ENCODE results near the gene SMG6. TPM values are rescaled to one million over a fixed set of nuclear protein-coding genes. Genes with fewer than 3 reads are reported as not detected.

SMG6 gene
- total and polyA plus RNA-seq, 7 experiments from 2014 or later: 8.6 to 65.3 (median 52.7) TPM

DNA sequence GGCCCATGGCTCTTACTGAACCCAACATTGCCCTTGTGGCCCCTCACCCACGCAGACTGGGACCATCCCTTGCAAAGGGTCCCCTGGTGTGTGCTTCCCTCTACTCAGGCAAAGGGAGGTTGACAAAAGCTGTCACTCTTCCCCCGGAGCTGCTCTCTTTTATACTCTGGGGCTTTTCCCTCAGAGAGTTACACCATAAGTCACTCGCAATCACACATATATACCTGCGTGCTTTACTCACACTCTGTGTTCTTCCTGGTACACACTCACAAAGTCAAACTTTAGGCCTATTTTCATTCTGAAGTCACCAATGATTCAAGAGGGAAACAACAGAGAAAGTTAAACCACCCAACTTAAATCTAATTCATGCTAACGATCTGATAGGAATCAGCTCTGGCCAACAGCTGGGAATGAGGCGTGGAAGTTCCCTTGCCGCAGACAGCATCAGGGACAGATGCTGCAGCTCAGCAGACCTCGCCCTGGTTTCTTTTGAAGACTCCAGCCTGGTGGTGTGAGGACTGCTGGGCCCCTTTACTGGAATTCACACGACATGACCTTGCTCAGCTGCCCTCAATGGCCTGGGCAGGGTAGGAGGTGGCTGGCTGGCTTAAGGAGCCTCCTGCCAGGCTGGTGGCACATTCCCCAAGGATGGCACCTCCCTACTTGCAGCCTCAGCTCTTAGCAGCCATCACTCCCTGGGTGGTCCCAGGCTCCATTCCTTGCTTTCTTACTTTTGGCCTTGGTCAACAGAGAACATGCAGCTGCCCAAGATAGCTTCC is 221.4 kb downstream of the SMG6 start:
- DNase-seq (no peak), ATAC-seq (no peak)
- H3K27ac Mint-ChIP-seq: peak overlapping the region in 1 of 9 donors; percentile 20
- no peak overlapping the region for H3K27ac ChIP-seq (ENCODE audit: low read depth, low read length)
- H3K4me1 ChIP-seq (ENCODE audit: control insufficient read depth in 2 of 2, insufficient read depth in 2 of 2, low read length in 2 of 2): peaks cover under 1% of the 10 kb centered on the region in 2 donors
- no peaks in the 10 kb centered on the region for H3K9me3 Mint-ChIP-seq
- H3K27me3 ChIP-seq (ENCODE audit: control insufficient read depth in 2 of 2, insufficient read depth in 2 of 2, low read length in 2 of 2): no peaks in the 10 kb centered on the region
- peaks cover 5 to 87% (median 11%) of the 10 kb centered on the region in 3 experiments for H3K36me3 ChIP-seq (ENCODE audit: control insufficient read depth in 2 of 3, insufficient read depth in 3 of 3, low read length in 3 of 3)
- no peak overlapping the region for H3K4me3 Mint-ChIP-seq
- POLR2A ChIA-PET: interaction anchor here (0.6 kb wide), 1 partner anchor 185 kb away, joined by 3 read pairs; no protein-coding TSS in a partner anchor
- CTCF ChIA-PET: interaction anchor here (0.5 to 1.0 kb wide), 2 partner anchors 28 to 430 kb away, joined by 3 to 4 read pairs; partner anchors contain the start of gene HIC1
- peaks cover 0 to 53% (median 10%) of the 10 kb centered on the region in 7 donors for H3K4me1 Mint-ChIP-seq
- intact Hi-C loops (cut with micrococcal nuclease): no loop called here
- H3K36me3 Mint-ChIP-seq: peaks cover 33 to 87% (median 52%) of the 10 kb centered on the region in 5 donors
- no peaks in the 10 kb centered on the region for H3K9me3 ChIP-seq (ENCODE audit: control insufficient read depth in 2 of 3, low read length in 3 of 3)
- no peak overlapping the region for H3K4me3 ChIP-seq (ENCODE audit: low read length)
- no peaks in the 10 kb centered on the region for H3K27me3 Mint-ChIP-seq

GRCh38 chr17:2081564-2081963 is 222.0 kb downstream of the SMG6 start:
- H3K27me3 ChIP-seq (ENCODE audit: control insufficient read depth in 2 of 2, insufficient read depth in 2 of 2, low read length in 2 of 2): no peaks in the 10 kb centered on the region
- peak overlapping the region in 2 of 9 donors; percentile 20 for H3K27ac Mint-ChIP-seq
- no peaks in the 10 kb centered on the region for H3K9me3 ChIP-seq (ENCODE audit: control insufficient read depth in 2 of 3, low read length in 3 of 3)
- H3K4me1 Mint-ChIP-seq: peaks cover 0 to 49% (median 4%) of the 10 kb centered on the region in 7 donors
- intact Hi-C loops (cut with micrococcal nuclease): no loop called here
- H3K27ac ChIP-seq (ENCODE audit: low read depth, low read length): no peak overlapping the region
- H3K36me3 Mint-ChIP-seq: peaks cover 33 to 85% (median 52%) of the 10 kb centered on the region in 5 donors
- H3K36me3 ChIP-seq (ENCODE audit: control insufficient read depth in 2 of 3, insufficient read depth in 3 of 3, low read length in 3 of 3): peaks cover 5 to 92% (median 11%) of the 10 kb centered on the region in 3 experiments
- no peak overlapping the region for H3K4me3 ChIP-seq (ENCODE audit: low read length)
- DNase-seq: no peak
- no peaks in the 10 kb centered on the region for H3K9me3 Mint-ChIP-seq
- no peak for ATAC-seq
- no peaks in the 10 kb centered on the region for H3K27me3 Mint-ChIP-seq
- no peak overlapping the region for H3K4me3 Mint-ChIP-seq
- H3K4me1 ChIP-seq (ENCODE audit: control insufficient read depth in 2 of 2, insufficient read depth in 2 of 2, low read length in 2 of 2): no peaks in the 10 kb centered on the region
- ChIA-PET CTCF (no interaction called here), POLR2A (no interaction called here)

DNA sequence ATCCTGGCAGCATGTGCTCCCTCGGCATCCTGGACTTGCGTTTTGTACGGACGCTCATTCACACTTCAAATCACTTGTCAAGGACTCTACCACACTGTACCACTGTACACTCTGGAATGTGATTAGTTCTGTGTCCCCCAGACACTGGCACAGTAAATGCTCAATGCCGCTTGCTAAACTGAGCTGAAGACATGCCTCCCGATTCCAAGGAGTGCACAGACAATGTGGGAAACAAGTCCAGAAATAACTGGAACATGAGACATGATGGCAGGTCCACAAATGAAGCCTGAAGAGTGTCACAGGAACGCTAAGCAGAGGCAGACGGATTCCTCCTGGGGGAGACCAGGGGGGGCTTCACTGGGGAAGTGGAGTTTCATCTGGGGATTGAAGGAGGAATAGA is 226.5 kb downstream of the SMG6 start:
- no peak for ATAC-seq
- Mint-ChIP-seq H3K27me3 (no peaks in the 10 kb centered on the region), H3K4me1 (peaks cover 0 to 38% (median 0%) of the 10 kb centered on the region in 7 donors), H3K27ac (peak overlapping the region in 1 of 9 donors; percentile 2), H3K36me3 (peaks cover 27 to 72% (median 50%) of the 10 kb centered on the region in 5 donors), H3K4me3 (no peak overlapping the region), H3K9me3 (peaks cover 0 to 2% (median 0%) of the 10 kb centered on the region in 11 donors)
- H3K27ac ChIP-seq (ENCODE audit: low read depth, low read length): no peak overlapping the region
- no peaks in the 10 kb centered on the region for H3K4me1 ChIP-seq (ENCODE audit: control insufficient read depth in 2 of 2, insufficient read depth in 2 of 2, low read length in 2 of 2)
- H3K9me3 ChIP-seq (ENCODE audit: control insufficient read depth in 2 of 3, low read length in 3 of 3): no peaks in the 10 kb centered on the region
- H3K4me3 ChIP-seq (ENCODE audit: low read length): no peak overlapping the region
- intact Hi-C loops (cut with micrococcal nuclease): no loop called here
- POLR2A ChIA-PET: no interaction called here
- CTCF ChIA-PET: no interaction called here
- peaks cover 5 to 69% (median 18%) of the 10 kb centered on the region in 3 experiments for H3K36me3 ChIP-seq (ENCODE audit: control insufficient read depth in 2 of 3, insufficient read depth in 3 of 3, low read length in 3 of 3)
- DNase-seq: no peak
- H3K27me3 ChIP-seq (ENCODE audit: control insufficient read depth in 2 of 2, insufficient read depth in 2 of 2, low read length in 2 of 2): no peaks in the 10 kb centered on the region

DNA sequence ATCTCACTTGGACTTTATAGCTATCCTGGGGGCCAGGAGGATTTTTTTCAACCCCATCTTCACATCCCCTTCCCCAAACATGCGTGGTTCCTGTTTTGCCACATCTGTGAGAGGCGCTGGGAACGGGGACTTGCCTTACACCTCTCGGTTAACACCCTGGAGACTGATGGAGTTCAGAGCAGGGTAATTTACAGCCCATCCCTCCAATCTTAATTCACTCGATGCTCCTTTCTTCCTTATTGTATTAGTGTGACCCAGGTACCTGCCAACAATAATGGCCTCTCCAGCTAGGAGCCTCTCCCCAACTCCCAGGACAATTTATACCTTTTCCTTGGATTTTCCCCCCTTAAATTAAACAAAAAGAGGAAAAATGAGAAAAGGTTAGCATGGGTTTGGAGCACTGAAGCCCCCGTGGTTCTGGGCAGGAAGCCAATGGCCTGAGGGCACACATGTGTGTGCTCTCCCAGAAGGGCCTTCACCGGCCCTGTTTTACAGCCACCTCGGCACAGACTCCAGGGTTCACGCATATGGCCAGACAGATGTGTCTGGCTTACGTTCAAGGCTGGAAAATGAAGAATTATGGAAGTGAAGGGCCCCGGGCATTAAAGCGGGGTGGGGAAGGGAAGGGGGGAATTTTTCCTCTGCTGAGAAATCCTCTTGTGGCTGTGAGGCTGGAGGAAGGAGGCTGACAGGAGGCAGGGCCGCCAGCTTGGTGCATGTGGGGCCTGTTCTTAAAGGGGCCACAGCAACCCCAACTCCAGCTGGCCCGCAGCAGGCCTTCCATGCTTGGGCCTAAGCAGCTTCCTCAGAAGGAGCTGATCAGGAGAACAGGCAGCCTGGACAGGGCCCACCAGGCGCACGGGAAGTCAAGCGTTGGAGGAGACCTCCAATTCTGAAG is 227.2 kb downstream of the SMG6 start:
- H3K27me3 Mint-ChIP-seq: no peaks in the 10 kb centered on the region
- Histone ChIP-seq H3K27ac (ENCODE audit: low read depth, low read length) (no peak overlapping the region), H3K4me3 (ENCODE audit: low read length) (no peak overlapping the region), H3K36me3 (ENCODE audit: control insufficient read depth in 2 of 3, insufficient read depth in 3 of 3, low read length in 3 of 3) (peaks cover 5 to 69% (median 13%) of the 10 kb centered on the region in 3 experiments), H3K9me3 (ENCODE audit: control insufficient read depth in 2 of 3, low read length in 3 of 3) (no peaks in the 10 kb centered on the region), H3K4me1 (ENCODE audit: control insufficient read depth in 2 of 2, insufficient read depth in 2 of 2, low read length in 2 of 2) (no peaks in the 10 kb centered on the region), H3K27me3 (ENCODE audit: control insufficient read depth in 2 of 2, insufficient read depth in 2 of 2, low read length in 2 of 2) (no peaks in the 10 kb centered on the region)
- ATAC-seq (no peak), DNase-seq (no peak)
- intact Hi-C loops (cut with micrococcal nuclease): no loop called here
- peaks cover 0 to 2% (median 0%) of the 10 kb centered on the region in 11 donors for H3K9me3 Mint-ChIP-seq
- CTCF ChIA-PET: interaction anchor here (1.2 kb wide), 1 partner anchor 14 kb away, joined by 3 read pairs; no protein-coding TSS in a partner anchor
- POLR2A ChIA-PET: no interaction called here
- H3K4me1 Mint-ChIP-seq: peaks cover 0 to 37% (median 0%) of the 10 kb centered on the region in 7 donors
- no peak overlapping the region for H3K4me3 Mint-ChIP-seq
- H3K27ac Mint-ChIP-seq: no peak overlapping the region
- H3K36me3 Mint-ChIP-seq: peaks cover 24 to 72% (median 47%) of the 10 kb centered on the region in 5 donors

DNA sequence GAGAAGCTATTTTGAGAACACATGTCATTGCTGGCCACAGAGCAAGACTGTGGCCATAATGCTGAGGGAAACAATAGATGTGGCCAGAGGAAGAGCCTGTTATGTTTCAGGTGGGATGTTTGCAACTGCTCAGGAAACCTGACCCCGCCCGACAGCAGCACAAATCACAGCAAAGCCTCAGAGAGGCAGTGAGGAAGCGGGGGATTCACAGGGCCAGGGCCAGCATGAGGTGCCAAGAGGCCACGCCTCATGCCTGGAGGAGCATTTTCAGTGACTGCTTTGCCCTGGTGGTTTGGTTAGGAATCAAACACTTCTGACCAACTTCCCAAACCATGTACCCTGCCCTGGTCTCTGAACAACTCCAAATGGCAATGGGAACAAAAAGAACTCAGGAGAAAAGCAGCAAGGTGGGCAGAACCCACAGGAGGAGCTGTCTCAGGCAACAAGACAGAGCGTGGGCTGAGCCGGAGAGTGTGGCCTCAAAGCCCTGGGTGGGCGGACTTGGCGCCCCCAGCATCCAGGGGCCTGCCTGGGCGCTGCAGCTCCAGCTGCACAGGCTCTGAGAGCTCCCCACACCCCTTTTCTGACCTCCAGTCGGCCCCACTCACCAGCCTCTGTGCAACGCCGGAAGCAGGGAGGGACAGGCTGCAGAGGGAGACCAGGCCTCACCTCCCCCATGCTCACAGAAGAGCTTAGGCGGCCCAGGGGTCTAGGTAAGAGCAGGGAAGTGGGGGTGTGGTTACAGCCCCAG is 228.1 kb downstream of the SMG6 start:
- Histone ChIP-seq H3K27me3 (ENCODE audit: control insufficient read depth in 2 of 2, insufficient read depth in 2 of 2, low read length in 2 of 2) (no peaks in the 10 kb centered on the region), H3K9me3 (ENCODE audit: control insufficient read depth in 2 of 3, low read length in 3 of 3) (no peaks in the 10 kb centered on the region), H3K4me3 (ENCODE audit: low read length) (no peak overlapping the region), H3K27ac (ENCODE audit: low read depth, low read length) (no peak overlapping the region), H3K4me1 (ENCODE audit: control insufficient read depth in 2 of 2, insufficient read depth in 2 of 2, low read length in 2 of 2) (peaks cover 0 to 6% of the 10 kb centered on the region in 2 donors), H3K36me3 (ENCODE audit: control insufficient read depth in 2 of 3, insufficient read depth in 3 of 3, low read length in 3 of 3) (peaks cover 0 to 69% (median 9%) of the 10 kb centered on the region in 3 experiments)
- H3K36me3 Mint-ChIP-seq: peaks cover 28 to 74% (median 49%) of the 10 kb centered on the region in 5 donors
- H3K4me3 Mint-ChIP-seq: no peak overlapping the region
- CTCF ChIA-PET: interaction anchor here (1.2 kb wide), 1 partner anchor 14 kb away, joined by 3 read pairs; no protein-coding TSS in a partner anchor
- peaks cover 0 to 40% (median 0%) of the 10 kb centered on the region in 7 donors for H3K4me1 Mint-ChIP-seq
- intact Hi-C loops (cut with micrococcal nuclease): no loop called here
- H3K9me3 Mint-ChIP-seq: peaks cover 0 to 2% (median 0%) of the 10 kb centered on the region in 11 donors
- H3K27ac Mint-ChIP-seq: no peak overlapping the region
- H3K27me3 Mint-ChIP-seq: no peaks in the 10 kb centered on the region
- POLR2A ChIA-PET: no interaction called here
- ATAC-seq: peak; percentile 26
- DNase-seq: no peak

- H3K36me3 Mint-ChIP-seq: peaks cover 31 to 75% (median 52%) of the 10 kb centered on the region in 5 donors
- no peaks in the 10 kb centered on the region for H3K27me3 Mint-ChIP-seq
- ChIA-PET CTCF (no interaction called here), POLR2A (no interaction called here)
- intact Hi-C loops (cut with micrococcal nuclease): no loop called here
- Histone ChIP-seq H3K27me3 (ENCODE audit: control insufficient read depth in 2 of 2, insufficient read depth in 2 of 2, low read length in 2 of 2) (no peaks in the 10 kb centered on the region), H3K27ac (ENCODE audit: low read depth, low read length) (no peak overlapping the region), H3K9me3 (ENCODE audit: control insufficient read depth in 2 of 3, low read length in 3 of 3) (no peaks in the 10 kb centered on the region), H3K4me3 (ENCODE audit: low read length) (no peak overlapping the region), H3K4me1 (ENCODE audit: control insufficient read depth in 2 of 2, insufficient read depth in 2 of 2, low read length in 2 of 2) (peaks cover 0 to 12% of the 10 kb centered on the region in 2 donors), H3K36me3 (ENCODE audit: control insufficient read depth in 2 of 3, insufficient read depth in 3 of 3, low read length in 3 of 3) (peaks cover 0 to 74% (median 9%) of the 10 kb centered on the region in 3 experiments)
- DNase-seq: no peak
- peaks cover 0 to 2% (median 0%) of the 10 kb centered on the region in 11 donors for H3K9me3 Mint-ChIP-seq
- H3K27ac Mint-ChIP-seq: no peak overlapping the region
- ATAC-seq: no peak
- peaks cover 0 to 45% (median 1%) of the 10 kb centered on the region in 7 donors for H3K4me1 Mint-ChIP-seq
- H3K4me3 Mint-ChIP-seq: no peak overlapping the region
Observed at GRCh38 chr17:2074919-2075318, 228.7 kb downstream of the SMG6 start.
